Glomerular endothelial cell (primary cell): ENCODE measurements around the gene FAP. TPM values are rescaled to one million over a fixed set of nuclear protein-coding genes. Genes with fewer than 3 reads are reported as not detected.
A peak's percentile ranks its signal among the peaks of the same experiment; 100 is the strongest.

Source experiments
- DNase-seq: peaks from one replicate; pipeline ENCODE4 v3.0.0-alpha.2; 2011; ENCODE audit warnings: low read depth, low spot score; ENCODE audit errors: extremely low read depth
- total RNA-seq: library from RNA; depleted of rRNA; stranded (reverse); fragments of >200 nt; gene quantifications from 2 replicates; pipeline ENCODE4 v1.2.3, GENCODE V29; 2015

FAP gene
- total RNA-seq, 1 donor from 2014 or later = 17.8 TPM

DNA sequence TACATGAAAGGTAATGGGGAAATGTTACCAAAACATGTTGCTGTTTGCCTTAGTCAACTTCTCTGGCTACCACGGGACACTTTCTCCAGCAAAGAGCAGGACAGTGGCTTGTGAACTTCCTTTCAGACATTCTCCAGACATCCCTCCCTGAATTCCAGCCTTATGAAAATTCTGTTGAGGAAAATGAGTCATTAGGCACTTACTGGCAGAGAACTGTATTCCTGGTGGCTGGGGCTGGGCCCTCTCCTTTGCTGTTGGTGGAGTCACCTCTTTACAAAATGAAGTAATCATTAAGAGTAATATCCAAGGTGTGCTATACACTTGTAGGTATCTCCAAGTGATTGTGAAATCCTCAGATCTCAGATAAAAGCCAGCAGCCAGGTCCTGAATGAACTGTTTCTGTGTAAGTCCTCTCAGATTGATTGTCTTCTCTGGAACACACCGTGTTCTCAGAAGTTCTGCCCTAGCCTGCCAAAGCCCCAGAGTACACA, 1.3 kb upstream of the FAP start:
- peak; percentile 85 for DNase-seq

DNA sequence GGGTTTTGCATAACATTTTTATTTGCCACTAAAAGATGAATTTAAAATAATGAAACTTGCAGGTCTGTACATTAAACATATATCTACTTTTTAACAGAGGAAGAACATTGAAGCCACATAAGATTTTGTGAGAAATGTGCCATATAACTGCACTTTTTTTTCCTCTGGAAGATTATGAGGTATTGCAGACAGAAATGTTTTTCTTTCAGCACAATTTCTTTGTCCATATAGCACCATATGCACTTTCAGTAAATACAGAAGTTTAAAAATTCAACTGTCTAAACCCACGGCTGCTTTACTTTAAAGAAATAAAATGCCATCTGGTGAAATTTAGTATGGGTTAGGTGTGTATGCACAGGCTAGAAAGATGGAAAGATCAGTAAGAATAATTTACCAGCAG, 470 bp upstream of the FAP start:
- no peak for DNase-seq

DNA sequence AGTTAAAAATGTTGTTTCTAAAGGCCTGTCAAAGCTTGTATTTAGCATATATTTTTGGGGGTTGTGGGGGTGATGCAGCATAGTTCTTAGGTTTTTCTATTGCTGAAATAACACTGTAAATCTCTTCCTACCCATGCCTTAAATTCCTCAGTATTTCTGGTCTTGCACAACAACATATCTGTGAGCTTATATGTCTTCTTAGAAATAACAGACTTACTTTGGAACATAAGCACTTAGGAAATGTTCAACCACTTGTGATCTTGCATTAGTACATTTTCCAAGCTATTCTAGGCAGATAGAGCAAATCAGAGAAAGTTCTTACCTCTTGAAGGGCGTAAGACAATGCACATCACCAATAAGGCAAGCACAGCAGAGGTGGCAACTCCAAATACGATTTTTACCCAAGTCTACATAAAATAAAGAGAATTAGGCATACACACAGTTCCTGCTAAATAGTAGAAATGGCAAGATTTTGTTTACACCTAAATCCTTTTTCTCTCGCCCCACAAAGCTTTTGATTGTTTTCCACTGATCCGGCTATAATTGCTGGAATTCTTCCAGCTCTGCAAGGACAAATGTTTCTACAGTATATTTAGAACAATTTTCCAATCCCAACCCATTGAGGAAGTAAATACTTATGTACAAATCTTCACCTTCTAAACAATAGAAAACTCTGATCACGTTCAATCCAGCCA, 512 bp downstream of the FAP start:
- DNase-seq = no peak

DNA sequence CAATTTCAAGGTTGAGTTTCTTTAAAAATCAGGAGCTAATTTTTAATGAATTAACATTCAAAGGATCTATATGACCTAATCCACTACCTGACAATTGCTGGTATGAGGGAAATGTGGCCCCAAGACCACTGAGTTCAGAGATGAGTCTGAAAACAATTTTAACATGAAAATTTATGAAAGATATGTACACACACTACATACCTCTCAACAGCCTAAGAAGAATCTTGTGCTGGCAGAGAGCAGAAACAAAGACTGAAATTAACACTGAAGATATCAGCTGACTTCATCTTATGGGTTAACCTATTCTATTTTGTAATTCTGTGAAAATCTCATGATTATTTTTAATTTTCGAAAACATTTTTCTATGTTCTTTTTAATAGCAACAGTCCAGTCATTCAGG, 1.7 kb downstream of the FAP start:
- DNase-seq = no peak

DNA sequence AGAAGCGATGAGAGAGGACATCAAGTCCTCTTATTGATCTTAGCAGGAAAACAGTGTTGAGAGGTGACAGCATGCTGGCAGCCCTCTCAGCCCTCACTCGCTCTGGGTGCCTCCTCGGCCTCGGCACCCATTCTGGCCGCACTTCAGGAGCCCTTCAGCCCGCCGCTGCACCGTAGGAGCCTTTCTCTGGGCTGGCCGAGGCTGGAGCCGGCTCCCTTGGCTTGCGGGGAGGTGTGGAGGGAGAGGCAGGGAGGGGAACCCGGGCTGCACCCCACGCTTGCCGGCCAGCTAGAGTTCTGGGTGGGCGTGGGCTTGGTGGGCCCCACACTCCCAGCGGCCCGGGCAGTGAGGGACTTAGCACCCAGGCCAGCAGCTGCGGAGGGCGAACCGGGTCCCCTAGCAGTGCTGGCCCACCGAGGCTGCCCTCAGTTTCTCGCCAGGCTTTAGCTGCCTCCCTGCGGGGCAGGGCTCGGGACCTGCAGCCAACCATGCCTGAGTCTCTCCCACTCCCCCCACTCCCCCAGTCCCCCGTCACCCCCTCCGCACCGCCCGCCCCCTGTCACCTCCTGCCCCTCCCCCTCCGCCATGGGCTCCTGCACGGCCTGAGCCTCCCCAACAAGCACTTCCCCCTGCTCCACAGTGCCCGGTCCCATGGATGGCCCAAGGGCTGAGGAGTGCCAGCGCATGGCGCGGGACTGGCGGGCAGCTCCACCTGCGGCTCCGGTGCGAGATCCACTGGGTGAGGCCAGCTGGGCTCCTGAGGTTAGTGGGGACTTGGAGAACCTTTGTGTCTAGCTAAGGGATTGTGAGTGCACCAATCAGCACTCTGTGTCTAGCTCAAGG, 8.4 kb downstream of the FAP start:
- no peak for DNase-seq

DNA sequence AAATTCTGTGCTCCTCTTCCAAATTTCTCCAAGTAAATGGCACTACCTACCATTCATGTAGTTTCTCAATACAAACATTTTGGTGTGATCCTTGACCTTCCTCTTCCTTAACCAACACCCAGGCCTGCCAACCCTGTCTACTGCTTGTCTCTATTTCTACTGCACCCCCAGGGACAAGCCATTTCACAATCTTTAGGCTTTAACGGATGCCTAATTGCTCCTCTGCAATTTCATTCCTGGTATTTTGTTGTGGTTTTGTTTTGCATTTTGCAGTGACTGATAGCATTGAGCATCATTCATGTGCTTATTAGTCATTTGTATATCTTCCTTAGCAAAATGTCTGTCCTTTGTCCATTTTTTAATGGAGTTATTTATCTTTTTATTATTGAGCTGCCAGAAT, 10.0 kb downstream of the FAP start:
- no peak for DNase-seq

DNA sequence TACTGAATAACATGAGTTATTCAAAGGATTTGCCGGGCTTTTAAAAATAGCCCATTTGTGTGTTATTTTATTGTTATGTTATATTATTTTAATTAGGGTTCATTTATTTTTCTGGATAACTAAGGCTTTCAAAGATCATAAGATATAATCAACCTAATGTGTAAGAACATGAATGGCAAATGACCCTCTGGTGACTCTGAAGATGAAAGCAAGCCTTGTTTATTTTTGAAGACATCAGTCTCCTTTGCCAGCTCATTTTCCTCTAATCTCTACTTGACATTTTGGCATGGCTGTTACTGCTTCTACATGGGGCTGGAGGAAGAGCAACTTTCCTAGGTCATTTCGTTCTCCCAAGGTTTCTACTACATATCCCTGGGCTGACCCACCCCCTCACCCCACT, 10.6 kb downstream of the FAP start:
- DNase-seq = no peak

DNA sequence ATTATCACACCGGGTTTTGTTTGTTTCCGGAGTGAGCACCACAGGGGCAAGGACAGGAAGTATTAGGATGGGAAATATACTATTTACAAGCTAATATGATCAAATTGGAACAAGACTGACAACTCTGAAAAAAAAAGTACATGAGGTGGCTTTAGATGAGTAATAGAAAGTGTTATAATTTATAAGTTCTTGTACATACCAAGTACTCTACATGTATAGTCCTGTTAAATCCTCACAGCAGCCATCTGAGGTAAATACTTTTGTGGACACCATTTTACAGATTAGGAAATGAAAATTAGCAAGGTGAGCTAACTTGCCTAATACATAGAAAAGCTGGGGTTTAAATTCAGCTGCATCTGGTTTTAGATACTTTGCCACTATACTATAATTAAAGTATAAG, 11.2 kb downstream of the FAP start:
- DNase-seq = no peak

DNA sequence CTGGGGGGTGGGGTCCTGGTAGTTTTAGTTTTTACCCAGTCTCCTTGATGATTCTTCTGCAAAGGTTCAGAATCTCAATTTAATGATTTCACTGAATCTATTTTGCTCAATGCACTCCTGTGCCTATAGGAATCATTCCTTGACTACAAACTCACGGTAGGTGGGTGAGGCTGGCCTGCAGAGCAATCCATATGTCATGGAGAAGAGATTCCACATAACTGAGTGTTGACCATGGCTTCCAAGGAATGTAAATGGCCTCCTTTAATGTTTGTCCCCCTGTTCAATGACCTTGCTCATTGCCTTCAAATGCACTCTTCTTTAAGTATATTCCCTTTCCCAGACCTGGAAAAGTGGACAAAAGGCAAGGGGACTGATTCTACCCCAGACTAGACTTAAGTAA, 12.5 kb downstream of the FAP start:
- DNase-seq = no peak

DNA sequence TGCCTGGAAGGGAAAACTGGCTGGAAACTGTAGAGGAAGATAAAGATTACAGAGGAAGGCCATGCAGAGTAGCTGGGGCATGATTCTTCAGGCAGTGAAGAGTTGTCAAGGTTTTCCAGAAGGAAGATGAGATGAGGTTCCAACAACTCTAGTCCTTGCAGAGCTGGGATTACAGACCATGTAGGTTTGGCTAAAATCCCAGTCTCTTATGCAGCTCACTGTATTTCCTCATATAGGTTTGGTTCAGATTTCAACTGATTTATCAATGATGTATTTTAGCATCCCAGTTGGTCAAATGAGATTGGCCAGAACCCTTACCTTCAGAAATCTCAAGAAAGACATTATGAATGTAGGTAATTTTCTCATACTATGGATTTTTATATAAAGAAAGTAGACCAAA, 16.4 kb downstream of the FAP start:
- no peak for DNase-seq

DNA sequence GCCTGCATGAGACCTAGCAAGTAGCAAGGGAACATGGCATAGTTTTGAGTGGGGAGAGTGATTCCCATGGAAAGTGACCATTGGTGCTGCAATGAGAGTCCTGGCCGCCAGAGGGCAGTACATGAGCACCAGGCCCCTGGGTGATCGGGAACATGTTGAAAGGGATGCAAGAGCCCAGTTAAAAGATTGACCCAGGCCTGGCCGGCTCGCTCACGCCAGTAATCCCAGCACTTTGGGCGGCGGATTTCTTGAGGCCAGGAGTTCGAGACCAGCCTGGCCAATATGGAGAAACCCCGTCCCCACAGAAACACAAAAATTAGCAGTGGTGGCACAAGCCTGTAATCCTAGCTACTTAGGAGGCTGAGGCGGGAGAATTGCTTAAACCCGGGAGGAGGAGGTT, 22.2 kb downstream of the FAP start:
- DNase-seq = peak; percentile 18

DNA sequence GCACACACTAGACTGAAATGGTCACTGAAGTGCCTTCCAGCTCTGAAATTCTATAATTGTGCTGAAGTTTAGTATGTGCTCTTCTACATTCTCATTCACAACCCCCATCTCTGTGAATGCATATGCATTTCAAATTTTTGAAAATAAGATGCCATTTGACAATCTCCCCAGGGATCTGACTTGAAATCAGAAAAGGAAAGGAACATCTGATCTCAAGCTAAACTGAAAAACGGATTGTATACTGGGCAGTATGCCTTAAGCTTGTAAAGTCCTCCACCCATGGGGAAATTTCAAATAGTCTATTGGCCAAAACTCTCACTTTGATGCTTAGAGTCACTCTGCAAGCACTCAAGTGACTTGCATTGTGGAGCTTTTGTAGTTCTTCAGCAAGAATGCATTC, 22.9 kb downstream of the FAP start:
- no peak for DNase-seq

DNA sequence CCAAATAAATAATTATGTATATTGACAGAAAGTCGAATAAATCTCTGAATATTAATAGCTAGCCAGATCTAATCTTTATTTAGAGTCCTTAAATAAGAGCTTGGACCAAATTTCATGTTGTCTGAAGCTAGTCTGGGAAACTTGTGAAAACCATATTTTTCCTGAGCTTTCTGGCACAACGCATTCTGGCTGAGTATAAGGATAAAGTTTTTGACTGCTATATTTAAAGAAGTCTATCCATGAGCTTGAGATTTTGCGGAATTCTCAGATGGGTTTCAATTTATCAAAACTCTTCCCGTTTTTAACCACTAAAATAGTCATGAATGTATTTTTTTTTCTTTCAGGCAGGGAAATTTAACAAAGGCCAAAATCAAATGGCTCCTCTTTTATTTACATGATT, 23.8 kb downstream of the FAP start:
- DNase-seq = no peak

DNA sequence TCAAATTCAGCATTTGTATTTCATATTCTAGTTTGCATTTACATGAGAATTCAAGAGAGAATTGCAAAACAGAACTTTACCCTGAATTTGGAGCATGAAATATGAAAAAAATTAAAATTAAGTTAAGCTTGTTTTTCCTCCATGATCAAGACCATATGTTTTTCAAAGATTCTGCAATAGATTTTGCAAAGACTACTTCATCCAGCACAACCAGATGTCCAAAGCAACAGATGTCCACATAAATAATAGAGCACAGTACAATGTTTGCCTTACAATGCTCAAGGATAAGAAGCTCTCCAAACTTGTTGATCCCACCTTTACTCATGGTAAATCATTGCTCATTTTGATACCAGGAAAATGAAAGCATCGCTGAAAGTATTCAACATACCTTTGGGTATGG, 25.6 kb downstream of the FAP start:
- DNase-seq = no peak

DNA sequence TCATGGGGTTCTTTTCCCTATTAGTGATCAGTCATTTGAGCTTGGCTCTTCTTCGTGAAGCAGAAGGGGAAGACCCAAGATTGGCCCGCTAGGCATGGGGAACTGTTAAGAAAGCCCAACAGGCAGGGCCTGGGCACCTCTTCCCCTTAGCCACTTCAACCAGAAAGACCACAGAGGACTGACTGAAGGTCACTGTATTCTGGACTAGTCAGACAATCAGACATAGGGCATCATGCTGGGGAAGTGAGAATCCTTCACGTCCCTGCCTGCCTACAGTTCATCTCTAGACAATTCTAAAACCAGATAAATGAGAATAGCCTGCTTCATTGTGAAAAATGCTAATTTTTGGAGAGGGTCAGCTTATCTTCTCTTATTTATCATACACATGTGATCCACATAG, 28.1 kb downstream of the FAP start:
- no peak for DNase-seq

DNA sequence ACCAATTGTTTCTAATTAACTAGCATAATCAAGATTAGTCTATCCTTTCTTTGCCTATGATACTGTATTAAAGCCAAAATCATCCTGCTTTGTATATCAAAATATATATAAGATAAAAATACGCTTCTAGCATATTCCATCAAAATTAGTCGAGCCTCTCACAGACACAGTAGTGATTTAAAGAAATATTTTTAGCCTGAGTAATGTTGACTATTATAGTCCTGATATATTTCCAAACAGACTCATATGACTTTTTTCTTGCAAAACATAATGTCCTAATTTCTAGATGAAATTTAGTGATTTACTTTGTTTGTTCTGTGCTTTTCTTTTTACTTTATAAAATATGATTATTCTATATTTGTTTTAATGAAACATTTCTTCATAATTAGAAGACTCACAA, 30.9 kb downstream of the FAP start:
- no peak for DNase-seq

DNA sequence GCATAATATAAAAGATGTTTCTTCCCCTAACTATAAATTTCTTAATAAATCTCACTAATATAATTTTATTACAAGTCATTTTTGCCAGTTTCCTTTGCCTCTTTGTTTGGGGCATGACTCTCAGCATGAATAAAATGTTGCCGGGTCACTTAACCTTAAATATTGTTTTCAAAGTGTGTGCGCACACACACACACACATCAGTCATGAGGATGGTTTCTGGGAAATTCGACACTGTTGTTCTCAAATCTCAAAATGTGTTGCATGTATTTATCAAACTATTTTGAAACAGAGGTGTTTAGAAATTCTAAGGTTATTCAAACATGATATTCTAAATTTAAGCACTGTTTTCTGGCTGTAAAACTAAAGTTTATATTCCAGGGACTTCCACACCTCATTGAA, 31.5 kb downstream of the FAP start:
- no peak for DNase-seq

DNA sequence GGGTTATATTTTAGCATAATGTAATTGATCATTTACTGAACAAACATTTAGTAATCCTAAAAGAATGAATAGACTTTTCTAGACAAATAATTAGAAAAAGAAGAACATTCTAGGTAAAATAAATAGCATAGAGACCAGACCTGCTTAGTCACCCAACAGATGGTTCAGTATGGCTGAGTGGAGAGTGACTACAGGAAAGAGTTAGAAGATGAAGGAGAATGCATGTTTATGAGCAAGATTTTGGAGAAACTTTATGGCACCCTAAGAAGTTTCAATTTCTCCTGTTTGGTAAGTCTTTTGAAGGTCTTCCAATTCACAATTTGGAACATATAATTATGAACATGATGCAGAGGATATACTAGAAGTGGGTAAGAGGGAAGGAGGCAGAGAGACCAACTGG, 32.9 kb downstream of the FAP start:
- no peak for DNase-seq

DNA sequence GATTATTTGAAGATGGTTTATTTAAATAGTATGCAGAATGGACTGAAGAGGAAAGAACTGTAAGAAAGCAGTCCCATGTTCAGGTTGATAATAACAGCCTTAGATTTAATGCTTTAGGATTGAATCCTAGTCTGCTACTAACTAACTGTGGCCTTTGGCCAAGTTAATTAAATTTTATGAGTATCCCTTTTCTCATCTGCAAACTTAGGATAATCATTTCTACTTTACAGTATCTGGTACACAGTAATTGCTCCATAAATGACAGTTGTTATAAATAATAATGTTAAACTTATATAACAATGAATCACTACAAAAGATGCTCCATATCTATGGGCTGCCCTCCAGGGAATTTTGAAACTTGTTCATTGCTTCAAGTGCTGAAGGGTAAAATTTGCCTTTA, 41.0 kb downstream of the FAP start:
- DNase-seq = no peak

DNA sequence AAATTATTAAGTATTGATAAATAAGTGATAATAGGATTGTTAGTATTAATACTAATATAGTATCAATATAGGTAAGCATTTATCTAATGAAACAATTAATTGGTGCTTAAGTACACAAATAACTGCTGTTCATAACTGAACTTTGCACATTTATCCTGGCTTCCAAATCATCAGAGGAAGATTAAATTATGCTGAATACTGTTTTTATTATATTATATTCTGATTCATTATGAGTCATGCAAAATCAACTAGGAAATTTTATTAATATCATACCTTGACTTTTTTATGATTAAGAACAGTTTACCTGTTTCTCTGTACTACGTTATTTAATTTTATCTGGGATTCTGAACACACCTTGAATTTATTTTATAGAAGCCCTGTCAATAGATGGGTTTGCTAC, 42.6 kb downstream of the FAP start:
- no peak for DNase-seq

DNA sequence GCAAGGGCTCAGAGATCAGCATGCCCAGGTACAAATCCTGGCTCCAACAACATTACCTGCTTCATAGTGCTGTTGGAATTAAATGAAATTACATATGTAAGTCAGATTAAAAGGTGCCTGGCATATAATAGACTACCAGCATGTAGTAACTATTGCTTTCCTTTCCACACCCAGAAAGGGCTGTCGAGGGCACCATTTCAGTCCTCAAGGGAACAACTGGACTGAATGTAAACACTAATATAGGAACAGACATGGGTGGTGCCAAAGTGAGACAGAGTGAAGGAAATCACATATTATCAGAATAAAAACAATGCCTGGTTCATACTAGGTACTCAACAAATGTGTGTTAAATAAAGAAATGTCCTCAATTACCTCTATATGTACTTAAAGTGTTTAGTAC, 43.3 kb downstream of the FAP start:
- no peak for DNase-seq

DNA sequence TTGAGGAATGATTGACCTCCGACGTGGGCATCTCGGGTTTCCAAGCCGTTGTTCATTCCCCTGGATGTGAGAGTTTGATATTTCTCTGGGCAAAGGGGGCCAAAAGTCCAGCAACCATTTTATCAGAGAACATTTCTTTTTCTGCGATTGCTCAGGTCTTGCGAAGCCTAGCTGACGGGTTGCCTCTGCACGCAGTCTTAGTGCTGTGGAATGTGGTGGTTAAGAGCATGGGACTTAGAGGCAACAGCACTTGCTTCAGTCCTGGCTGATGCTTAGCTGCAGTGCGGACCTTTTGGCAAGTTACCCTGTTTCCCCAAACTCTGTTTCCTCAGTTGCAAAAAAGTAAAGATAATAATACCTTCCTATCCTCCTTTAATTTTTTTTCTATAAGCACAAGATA, 45.0 kb downstream of the FAP start:
- DNase-seq = no peak
